Measurements from ENCODE around the gene CDH12. TPM values are rescaled to one million over a fixed set of nuclear protein-coding genes. Genes with fewer than 3 reads are reported as not detected.

Gene CDH12
- total and polyA plus RNA-seq, 10 of the 15 experiments (the other 5 are each of a cell fraction or from before 2014, with no cell fraction given): 0.03 to 0.16 TPM; not detected in 8

DNA sequence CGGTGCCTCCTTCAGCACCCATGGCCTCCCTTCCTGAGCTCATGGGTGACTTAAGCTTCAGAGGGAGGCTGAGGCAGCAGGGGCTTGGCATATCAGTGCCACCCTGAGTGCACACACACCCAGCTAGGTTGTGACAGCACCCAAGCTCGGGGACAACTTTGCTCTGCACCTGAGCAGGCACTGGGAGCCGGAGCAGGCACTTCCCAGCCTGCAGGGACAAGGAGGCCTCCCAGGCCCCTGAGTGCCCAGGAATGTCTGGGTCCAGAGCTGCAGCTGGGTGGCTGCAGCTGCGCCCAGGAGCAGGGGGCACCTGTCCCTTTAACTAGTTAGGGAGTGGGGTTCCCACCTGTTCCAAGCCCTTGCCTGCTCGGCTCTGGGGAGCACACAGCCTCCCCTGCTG, 48.7 kb upstream of the CDH12 start:
- WGBS (ENCODE audit: insufficient coverage, insufficient replicate concordance, low lambda C conversion rate, missing lambda C conversion rate): 18% methylated on average over 5 of the region's 5 CpGs
- Histone ChIP-seq H4K20me1 (ENCODE audit: control insufficient read depth, insufficient read depth) (no peaks in the 10 kb centered on the region), H3K27ac (ENCODE audit: control insufficient read depth, insufficient read depth) (no peak overlapping the region), H3K9me3 (replicated peaks; ENCODE audit: control insufficient read depth, insufficient read depth, low read length) (no peaks in the 10 kb centered on the region), H3K36me3 (ENCODE audit: control insufficient read depth in 2 of 2, insufficient read depth in 2 of 2, low read length in 1 of 2) (no peaks in the 10 kb centered on the region), H3K4me1 (ENCODE audit: control insufficient read depth, insufficient read depth, low read length) (no peaks in the 10 kb centered on the region), H3K79me2 (ENCODE audit: control insufficient read depth, insufficient read depth, low read length) (no peaks in the 10 kb centered on the region), H3K4me3 (no peak overlapping the region), H3K4me2 (ENCODE audit: control insufficient read depth, insufficient read depth) (no peak overlapping the region), H2AFZ (ENCODE audit: control insufficient read depth, low read depth, low read length) (no peak overlapping the region), H3K9ac (ENCODE audit: control insufficient read depth, insufficient read depth, low read length) (no peak overlapping the region), H3K27me3 (replicated peaks in 1 of 2; ENCODE audit: control insufficient read depth in 2 of 2, insufficient read depth in 2 of 2, low read length in 1 of 2) (no peaks in the 10 kb centered on the region)
- FAIRE-seq (no peak), ATAC-seq (no peak; the same call in none of the 3 replicates), DNase-seq (ENCODE audit: low read depth, low spot score) (no peak)
- ChIA-PET SMC1A (ENCODE audit: uncharacterized antibody, unreplicated experiment) (no interaction called here), CTCF (no interaction called here), RAD21 (ENCODE audit: unreplicated experiment) (interaction anchor here (0.8 kb wide), 1 partner anchor 20 kb away, joined by 3 read pairs; no protein-coding TSS in a partner anchor), POLR2A (interaction anchor here (0.5 kb wide), 1 partner anchor 24 kb away, joined by 3 read pairs; no protein-coding TSS in a partner anchor)
- in situ Hi-C loops (cut with MboI): no loop called here
- no TSS peak for BruUV-seq (replicated peaks)
- TF ChIP-seq, protein P1, sequence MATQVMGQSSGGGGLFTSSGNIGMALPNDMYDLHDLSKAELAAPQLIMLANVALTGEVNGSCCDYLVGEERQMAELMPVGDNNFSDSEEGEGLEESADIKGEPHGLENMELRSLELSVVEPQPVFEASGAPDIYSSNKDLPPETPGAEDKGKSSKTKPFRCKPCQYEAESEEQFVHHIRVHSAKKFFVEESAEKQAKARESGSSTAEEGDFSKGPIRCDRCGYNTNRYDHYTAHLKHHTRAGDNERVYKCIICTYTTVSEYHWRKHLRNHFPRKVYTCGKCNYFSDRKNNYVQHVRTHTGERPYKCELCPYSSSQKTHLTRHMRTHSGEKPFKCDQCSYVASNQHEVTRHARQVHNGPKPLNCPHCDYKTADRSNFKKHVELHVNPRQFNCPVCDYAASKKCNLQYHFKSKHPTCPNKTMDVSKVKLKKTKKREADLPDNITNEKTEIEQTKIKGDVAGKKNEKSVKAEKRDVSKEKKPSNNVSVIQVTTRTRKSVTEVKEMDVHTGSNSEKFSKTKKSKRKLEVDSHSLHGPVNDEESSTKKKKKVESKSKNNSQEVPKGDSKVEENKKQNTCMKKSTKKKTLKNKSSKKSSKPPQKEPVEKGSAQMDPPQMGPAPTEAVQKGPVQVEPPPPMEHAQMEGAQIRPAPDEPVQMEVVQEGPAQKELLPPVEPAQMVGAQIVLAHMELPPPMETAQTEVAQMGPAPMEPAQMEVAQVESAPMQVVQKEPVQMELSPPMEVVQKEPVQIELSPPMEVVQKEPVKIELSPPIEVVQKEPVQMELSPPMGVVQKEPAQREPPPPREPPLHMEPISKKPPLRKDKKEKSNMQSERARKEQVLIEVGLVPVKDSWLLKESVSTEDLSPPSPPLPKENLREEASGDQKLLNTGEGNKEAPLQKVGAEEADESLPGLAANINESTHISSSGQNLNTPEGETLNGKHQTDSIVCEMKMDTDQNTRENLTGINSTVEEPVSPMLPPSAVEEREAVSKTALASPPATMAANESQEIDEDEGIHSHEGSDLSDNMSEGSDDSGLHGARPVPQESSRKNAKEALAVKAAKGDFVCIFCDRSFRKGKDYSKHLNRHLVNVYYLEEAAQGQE (IDR thresholded peaks at IDR 0.05; ENCODE audit: low read depth, low read length): no peak
- TF ChIP-seq CREM (IDR thresholded peaks at IDR 0.05; ENCODE audit: low read depth) (no peak), KLF5 (IDR thresholded peaks at IDR 0.05; ENCODE audit: partially characterized antibody) (no peak), SP1 (IDR thresholded peaks at IDR 0.05; ENCODE audit: low read depth, low read length) (no peak), SMAD5 (IDR thresholded peaks at IDR 0.05; ENCODE audit: low read depth) (no peak), KDM1A (IDR thresholded peaks at IDR 0.05; ENCODE audit: borderline replicate concordance) (no peak), BCL11A (IDR thresholded peaks at IDR 0.05; ENCODE audit: low read depth, low read length) (no peak), TCF3 (IDR thresholded peaks at IDR 0.05; ENCODE audit: borderline replicate concordance, insufficient read depth, low read depth, low read length) (no peak), ZNF687 (IDR thresholded peaks at IDR 0.05) (no peak), TCF12 (IDR thresholded peaks at IDR 0.05; ENCODE audit: low read depth, low read length) (no peak), RBBP5 (conservative IDR thresholded peaks at IDR 0.05) (no peak)
- intact Hi-C loops (cut with micrococcal nuclease; ENCODE audit: unreplicated experiment): no loop called here

All from GM12878 (cell line).